ENCODE results near the gene PIGC.

The PIGC gene

DNA sequence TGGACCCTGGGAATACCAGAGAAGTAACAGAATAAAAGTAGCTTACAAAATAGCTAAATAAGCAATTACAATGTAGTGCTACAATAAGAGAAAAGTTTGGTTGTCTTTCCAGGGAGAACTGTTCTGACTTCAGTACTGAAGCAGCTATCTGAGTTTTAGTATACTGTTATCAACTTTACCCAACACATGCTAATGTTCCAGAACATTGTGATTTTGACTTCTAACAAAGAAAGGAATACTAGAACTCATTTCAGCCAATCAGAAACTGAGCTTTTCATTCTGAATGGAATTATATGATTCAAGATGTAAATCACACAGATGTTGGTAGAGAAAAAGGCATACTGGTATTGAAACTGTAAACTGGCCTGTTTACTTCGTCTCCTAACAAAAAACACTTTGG is 23.5 kb downstream of the PIGC start, which contains the start of gene C1orf105:
Gene C1orf105, plus strand, starts transcription at position 301 of the 400 bp plus-strand sequence. CDS start 201 bp downstream, outside the sequence.
- TF ChIP-seq, protein P1, sequence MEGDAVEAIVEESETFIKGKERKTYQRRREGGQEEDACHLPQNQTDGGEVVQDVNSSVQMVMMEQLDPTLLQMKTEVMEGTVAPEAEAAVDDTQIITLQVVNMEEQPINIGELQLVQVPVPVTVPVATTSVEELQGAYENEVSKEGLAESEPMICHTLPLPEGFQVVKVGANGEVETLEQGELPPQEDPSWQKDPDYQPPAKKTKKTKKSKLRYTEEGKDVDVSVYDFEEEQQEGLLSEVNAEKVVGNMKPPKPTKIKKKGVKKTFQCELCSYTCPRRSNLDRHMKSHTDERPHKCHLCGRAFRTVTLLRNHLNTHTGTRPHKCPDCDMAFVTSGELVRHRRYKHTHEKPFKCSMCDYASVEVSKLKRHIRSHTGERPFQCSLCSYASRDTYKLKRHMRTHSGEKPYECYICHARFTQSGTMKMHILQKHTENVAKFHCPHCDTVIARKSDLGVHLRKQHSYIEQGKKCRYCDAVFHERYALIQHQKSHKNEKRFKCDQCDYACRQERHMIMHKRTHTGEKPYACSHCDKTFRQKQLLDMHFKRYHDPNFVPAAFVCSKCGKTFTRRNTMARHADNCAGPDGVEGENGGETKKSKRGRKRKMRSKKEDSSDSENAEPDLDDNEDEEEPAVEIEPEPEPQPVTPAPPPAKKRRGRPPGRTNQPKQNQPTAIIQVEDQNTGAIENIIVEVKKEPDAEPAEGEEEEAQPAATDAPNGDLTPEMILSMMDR (IDR thresholded peaks at IDR 0.05; ENCODE audit: extremely low read depth, insufficient read depth, missing control alignments), result no peak
- no peak for DNase-seq (ENCODE audit: low spot score)
- in situ Hi-C loops (cut with MboI; ENCODE audit: low pct_unique_long_range_greater_than_20kb, low sequenced_read_pairs, unreplicated experiment), result loop anchor here (25.0 kb wide), 1 partner anchor 608 kb away; no protein-coding TSS in a partner anchor

DNA sequence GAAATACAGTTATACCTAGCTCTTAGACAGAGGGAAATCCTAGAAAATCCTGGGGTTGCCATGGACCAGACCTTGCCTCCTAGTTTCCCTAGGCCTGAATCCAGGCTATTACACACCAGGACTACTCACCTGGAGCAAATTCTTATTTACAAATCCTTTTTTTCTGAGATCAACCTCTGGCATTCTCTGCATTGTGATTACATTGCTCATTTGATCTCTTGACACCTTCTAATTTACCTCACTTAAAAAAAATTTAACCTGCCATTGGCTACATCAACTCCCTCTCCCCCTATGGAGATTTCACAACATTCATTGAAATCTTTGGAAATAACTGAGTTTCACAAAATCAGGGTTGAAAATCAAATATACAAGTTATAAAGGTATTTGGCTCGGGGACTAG is 26.3 kb downstream of the PIGC start:
- in situ Hi-C loops (cut with MboI; ENCODE audit: low pct_unique_long_range_greater_than_20kb, low sequenced_read_pairs, unreplicated experiment), result loop anchor here (25.0 kb wide), 1 partner anchor 605 kb away; no protein-coding TSS in a partner anchor
- TF ChIP-seq, protein P1 (IDR thresholded peaks at IDR 0.05; ENCODE audit: extremely low read depth, insufficient read depth, missing control alignments), result no peak
- DNase-seq (ENCODE audit: low spot score), result no peak

DNA sequence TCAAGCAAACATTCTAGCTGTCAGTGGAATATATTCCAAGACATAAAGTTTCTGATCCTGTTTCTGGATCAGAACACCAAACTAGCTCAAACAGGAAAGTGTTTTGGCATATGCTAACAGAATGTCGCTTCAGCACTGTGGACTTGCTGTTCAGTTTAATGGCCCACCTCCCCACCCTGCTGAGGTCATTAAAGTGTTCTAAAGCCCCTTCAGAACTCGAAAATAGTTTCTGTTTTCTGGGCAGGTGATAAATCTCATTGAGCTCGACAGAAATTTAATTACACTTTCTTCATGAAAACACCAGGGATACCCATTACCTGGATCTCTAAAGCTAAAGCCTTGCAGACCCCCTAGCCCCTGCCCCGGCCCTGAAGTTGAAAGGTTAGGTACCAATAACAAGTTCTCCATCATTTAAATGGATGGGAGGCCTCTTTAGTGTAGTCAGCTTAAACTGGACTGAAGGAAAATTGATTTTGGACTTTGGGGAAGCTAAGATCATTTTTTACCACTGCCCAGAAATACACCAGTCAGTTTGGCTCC is 27.3 kb downstream of the PIGC start:
- in situ Hi-C loops (cut with MboI; ENCODE audit: low pct_unique_long_range_greater_than_20kb, low sequenced_read_pairs, unreplicated experiment), result loop anchor here (25.0 kb wide), 1 partner anchor 604 kb away; no protein-coding TSS in a partner anchor
- no peak for DNase-seq (ENCODE audit: low spot score)

DNA sequence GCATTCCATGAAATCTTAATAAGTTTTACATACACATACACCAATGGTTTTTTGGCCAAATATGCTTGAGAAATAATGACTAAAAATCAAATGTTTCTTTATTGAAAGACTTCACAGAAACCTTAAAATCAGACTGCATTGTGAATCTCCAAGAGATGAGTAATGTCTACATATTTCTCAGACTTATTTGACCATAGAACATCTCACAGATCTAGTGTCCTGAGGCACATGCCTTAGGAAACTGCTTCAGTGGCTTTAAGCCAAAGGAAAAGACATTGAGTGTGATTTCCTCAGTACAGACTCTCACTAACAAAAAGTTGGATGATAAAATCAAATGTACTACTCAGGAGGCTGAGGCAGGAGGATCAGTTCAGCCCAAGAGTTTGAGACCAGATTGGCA is 29.5 kb downstream of the PIGC start:
- no peak for DNase-seq (ENCODE audit: low spot score)
- in situ Hi-C loops (cut with MboI; ENCODE audit: low pct_unique_long_range_greater_than_20kb, low sequenced_read_pairs, unreplicated experiment), result loop anchor here (25.0 kb wide), 1 partner anchor 602 kb away; no protein-coding TSS in a partner anchor
- TF ChIP-seq, protein P1 (IDR thresholded peaks at IDR 0.05; ENCODE audit: extremely low read depth, insufficient read depth, missing control alignments), result no peak

More for the DNA sequence above, 27.3 kb downstream of the PIGC start:
- TF ChIP-seq, protein P1 (IDR thresholded peaks at IDR 0.05; ENCODE audit: extremely low read depth, insufficient read depth, missing control alignments), result no peak

DNA sequence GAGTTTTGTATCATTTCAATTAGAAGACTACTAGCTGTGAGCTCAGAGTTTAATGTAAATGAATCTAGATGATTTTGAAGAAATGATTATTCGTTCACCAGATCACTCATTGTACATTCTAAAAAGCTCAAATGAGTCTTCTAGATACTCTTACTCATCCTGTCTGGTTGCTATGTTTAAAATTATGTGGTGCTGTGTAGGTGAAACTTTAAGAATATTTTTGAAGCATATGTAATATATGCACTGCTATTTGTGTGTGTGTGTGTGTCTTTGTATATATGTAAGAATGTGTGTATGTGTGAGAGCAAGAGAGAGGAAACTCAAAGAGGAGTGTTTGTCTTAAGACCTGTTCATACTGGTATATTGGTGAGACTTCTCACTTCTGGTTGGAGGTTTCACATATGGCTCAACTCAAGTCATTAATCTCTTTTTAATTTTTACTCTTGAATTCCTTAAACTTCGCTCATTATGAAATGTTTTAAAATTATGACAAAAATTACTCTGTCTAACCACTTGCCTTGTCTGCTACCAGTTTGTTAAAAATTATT is 32.0 kb downstream of the PIGC start:
- TF ChIP-seq, protein P1 (IDR thresholded peaks at IDR 0.05; ENCODE audit: extremely low read depth, insufficient read depth, missing control alignments), result no peak
- in situ Hi-C loops (cut with MboI; ENCODE audit: low pct_unique_long_range_greater_than_20kb, low sequenced_read_pairs, unreplicated experiment), result loop anchor here (25.0 kb wide), 1 partner anchor 600 kb away; no protein-coding TSS in a partner anchor

DNA sequence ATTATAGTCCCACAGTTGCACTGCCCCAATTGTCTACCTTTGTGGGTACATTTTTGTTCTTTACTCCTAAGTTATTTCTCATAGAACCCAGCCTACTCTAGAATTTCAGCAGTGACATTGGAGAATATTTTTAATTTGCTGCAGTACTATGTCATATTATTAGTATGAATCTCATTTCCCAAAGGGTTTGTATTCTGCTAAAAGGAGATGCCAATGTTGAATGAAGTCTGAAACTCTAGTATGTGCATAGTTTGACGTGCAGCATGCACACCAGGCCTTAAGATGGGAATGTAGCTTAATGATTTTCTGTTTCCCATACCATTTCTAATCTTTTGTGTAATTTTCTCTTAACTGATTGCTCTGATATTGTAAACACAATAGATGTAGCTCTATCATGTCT is 33.8 kb downstream of the PIGC start:
- no peak for DNase-seq (ENCODE audit: low spot score)
- TF ChIP-seq, protein P1 (IDR thresholded peaks at IDR 0.05; ENCODE audit: extremely low read depth, insufficient read depth, missing control alignments), result no peak
- in situ Hi-C loops (cut with MboI; ENCODE audit: low pct_unique_long_range_greater_than_20kb, low sequenced_read_pairs, unreplicated experiment), result loop anchor here (25.0 kb wide), 1 partner anchor 598 kb away; no protein-coding TSS in a partner anchor

More for the DNA sequence above, 32.0 kb downstream of the PIGC start:
- DNase-seq (ENCODE audit: low spot score), result no peak
